GM12864 (cell line): ENCODE measurements around the gene CCDC192.

Source experiments
- DNase-seq: peaks from one replicate; pipeline ENCODE4 v3.0.0-alpha.2; 2011; ENCODE audit warnings: low read depth
- H3K4me3 ChIP-seq: 2 replicates; pipeline ENCODE4 v1.5.1; 2011; ENCODE audit warnings: mild to moderate bottlenecking, low read depth, low read length, control low read depth
- TF ChIP-seq, protein P1 (sequence below): IDR thresholded peaks from 2 replicates; pipeline ENCODE4 v1.5.1; 2011; ENCODE audit warnings: low read depth, mild to moderate bottlenecking, moderate library complexity, low read length, control low read depth, inconsistent platforms; ENCODE audit errors: missing control alignments

CCDC192 gene

DNA sequence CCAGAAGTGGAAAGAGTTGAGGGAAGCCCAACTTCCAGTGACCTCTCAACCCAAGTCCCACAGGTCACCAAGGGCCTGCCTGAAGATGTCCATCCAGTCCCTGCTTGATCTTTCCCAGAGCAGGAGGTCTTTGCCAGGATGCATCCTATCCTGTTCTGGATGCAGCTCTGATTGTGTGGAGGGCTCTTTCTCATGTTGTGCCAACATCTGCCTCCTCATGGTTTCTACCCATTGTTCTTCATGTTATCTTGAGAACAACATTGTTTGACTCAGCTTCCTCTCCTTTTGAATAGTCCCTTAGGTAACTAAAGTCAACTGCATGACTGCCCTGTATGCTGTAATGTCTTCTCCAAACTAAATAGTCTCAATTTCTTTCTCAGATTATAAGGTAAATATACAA is 169.3 kb downstream of the CCDC192 start:
- DNase-seq: no peak
- H3K4me3 ChIP-seq: no peak overlapping the region
- TF ChIP-seq, protein P1, sequence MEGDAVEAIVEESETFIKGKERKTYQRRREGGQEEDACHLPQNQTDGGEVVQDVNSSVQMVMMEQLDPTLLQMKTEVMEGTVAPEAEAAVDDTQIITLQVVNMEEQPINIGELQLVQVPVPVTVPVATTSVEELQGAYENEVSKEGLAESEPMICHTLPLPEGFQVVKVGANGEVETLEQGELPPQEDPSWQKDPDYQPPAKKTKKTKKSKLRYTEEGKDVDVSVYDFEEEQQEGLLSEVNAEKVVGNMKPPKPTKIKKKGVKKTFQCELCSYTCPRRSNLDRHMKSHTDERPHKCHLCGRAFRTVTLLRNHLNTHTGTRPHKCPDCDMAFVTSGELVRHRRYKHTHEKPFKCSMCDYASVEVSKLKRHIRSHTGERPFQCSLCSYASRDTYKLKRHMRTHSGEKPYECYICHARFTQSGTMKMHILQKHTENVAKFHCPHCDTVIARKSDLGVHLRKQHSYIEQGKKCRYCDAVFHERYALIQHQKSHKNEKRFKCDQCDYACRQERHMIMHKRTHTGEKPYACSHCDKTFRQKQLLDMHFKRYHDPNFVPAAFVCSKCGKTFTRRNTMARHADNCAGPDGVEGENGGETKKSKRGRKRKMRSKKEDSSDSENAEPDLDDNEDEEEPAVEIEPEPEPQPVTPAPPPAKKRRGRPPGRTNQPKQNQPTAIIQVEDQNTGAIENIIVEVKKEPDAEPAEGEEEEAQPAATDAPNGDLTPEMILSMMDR: no peak

DNA sequence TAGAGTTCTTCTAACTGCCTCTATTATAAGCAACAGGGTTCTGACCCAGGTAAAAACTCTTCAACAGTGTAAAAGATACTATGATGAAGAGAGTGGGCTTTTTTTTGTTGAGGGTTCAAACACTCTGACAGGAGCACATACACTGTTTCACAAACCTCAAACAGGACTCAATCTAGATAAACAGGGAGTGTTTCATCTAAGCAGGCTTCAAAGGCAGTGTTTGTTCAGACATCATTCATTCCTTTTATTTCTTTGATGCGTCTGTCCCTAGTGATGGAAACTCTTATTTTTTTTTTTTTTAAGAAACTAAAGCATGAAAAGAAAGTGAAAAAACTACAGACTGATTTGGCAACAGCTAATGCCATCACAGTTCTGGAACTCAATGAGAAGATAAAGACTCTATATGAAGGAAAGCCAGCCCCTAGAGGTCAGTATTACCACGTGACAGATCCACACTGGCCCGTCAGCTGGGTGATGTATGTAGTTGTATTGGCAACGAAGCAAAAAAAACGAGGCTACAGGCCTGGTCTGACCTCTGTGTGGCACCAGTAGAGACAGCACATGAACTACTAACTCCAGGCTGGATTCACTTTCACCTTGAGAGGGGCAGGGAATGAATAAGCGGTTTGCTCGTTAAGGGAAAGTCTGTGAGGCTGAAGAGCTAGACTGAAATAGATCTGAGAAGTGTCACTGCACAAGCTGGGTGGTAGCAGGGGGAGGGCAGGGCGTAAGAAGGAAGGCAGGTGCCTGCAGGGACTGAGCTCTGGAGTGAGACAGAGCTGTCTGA is 172.2 kb downstream of the CCDC192 start:
- TF ChIP-seq, protein P1: peak; percentile 40
- no peak overlapping the region for H3K4me3 ChIP-seq
- peak; percentile 34 for DNase-seq

DNA sequence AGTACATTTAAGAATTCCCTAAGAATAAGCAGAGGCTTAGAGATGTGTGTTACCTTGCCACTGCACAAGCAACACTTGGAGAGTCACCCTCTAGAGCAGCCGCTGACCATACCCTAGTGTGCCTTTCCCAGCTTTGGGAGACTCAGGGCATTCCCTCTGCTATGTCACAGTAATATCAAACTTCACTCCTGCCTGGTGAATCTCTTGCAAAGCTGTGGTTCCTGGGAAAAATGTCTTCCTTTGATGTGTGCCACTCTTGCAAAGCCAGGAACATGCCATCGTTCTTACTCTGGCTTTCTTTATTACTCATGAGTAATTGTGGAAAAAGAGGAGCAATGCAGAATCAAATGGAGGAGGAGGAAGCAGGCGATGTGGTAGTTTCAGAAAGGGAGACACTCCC is 173.2 kb downstream of the CCDC192 start:
- no peak overlapping the region for H3K4me3 ChIP-seq
- TF ChIP-seq, protein P1: no peak
- no peak for DNase-seq

- TF ChIP-seq, protein P1: peak; percentile 48
- no peak for DNase-seq
- H3K4me3 ChIP-seq: no peak overlapping the region
These were observed 175.1 kb downstream of the CCDC192 start for GRCh38 chr5:127878174-127878750.

DNA sequence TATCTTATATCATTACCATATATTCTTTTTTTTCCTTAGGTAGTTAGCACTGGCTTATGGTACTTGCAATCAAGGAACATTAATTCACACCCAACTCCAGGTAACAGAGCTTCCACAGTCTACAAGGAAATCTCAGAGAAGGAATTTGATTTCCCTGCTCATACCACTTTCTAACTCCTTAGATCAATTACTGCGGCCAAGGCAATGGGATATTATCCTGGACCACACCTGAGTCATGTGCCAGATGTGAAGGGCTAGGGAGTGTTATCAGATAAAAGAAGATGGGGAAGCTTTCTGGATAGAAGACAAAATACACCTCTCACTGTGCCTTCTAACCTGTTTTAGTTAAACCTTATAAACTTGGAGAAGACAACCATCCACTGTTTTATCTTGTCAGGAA is 181.2 kb downstream of the CCDC192 start:
- TF ChIP-seq, protein P1: no peak
- DNase-seq: no peak
- no peak overlapping the region for H3K4me3 ChIP-seq

DNA sequence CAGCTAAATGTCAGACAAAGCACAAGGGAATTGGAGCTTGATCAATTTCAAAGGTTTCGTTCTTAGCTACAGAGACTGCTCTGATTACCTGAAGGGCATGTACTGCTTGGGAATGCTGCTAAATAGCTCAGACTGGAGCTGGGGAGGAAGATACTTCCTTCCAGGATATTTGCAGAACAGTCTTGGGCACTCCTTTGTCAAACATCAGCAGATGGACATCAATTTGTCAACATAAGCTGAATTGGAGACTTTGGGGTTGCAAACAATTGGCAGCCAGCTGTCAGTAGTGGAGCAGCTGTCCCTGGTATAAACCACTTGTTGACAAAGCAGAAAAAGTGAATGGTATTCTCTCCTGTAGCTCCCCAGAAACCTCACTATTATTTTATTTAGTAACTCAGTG is 182.0 kb downstream of the CCDC192 start:
- no peak for DNase-seq

More for the DNA sequence above, 182.0 kb downstream of the CCDC192 start:
- no peak overlapping the region for H3K4me3 ChIP-seq
- TF ChIP-seq, protein P1: no peak
